ENCODE results near the gene ASF1B.

GRCh38 chr19:14110650-14111049 is 25.7 kb downstream of the ASF1B start:
- no peak for TF ChIP-seq CTCF (IDR thresholded peaks at IDR 0.05)
- no peak for TF ChIP-seq POLR2AphosphoS5 (IDR thresholded peaks at IDR 0.05)
- TF ChIP-seq POLR2A (IDR thresholded peaks at IDR 0.05), result no peak

All from prostate gland (tissue), 2 donors.